GM19023 (cell line): Measurements from ENCODE around the gene TMEM263.
"Not testable (repeated sequence)": the region's sequence is repeated elsewhere in the genome, so short reads cannot be mapped to it uniquely, and the experiment has no call there.

ENCODE experiments used
- ATAC-seq: cut with Tn5 transposase; IDR thresholded peaks from one replicate; pipeline ENCODE4 v1.9.1; 2021; ENCODE audit warnings: mild to moderate bottlenecking, moderate library complexity; ENCODE audit not compliant: unreplicated experiment

The TMEM263 gene

GRCh38 chr12:106985479-106985878 lies 29.8 kb downstream of the TMEM263 start:
- ATAC-seq, result no peak

GRCh38 chr12:106986135-106986534 lies 30.4 kb downstream of the TMEM263 start:
- no peak for ATAC-seq

- peak; percentile 99 for ATAC-seq
Measured at GRCh38 chr12:106986625-106987389, 31.1 kb downstream of the TMEM263 start, which contains the start of gene MTERF2. TSS of gene MTERF2 (minus strand) at chr12:106987146. CDS start at chr12:106978714, 8,432 bp downstream.

DNA sequence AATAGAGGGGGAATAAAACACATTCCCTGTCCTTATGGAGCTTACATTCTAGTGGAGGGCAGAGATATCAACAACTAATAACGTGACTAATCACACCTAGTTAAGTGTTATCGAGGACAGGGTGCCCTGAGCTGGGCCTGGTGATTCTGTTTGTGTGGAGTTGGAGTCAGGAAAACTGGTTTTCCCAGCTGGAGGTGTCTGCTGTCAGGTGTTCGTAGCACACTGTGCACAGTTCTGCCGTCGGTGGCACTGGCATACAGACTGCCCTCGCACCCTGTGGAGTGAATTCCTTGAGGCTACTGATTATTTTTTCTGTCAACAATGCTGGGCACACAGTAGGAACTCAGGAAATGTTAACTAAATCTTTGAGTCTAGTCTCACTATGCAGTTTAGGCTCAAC lies 32.1 kb downstream of the TMEM263 start:
- no peak for ATAC-seq

DNA sequence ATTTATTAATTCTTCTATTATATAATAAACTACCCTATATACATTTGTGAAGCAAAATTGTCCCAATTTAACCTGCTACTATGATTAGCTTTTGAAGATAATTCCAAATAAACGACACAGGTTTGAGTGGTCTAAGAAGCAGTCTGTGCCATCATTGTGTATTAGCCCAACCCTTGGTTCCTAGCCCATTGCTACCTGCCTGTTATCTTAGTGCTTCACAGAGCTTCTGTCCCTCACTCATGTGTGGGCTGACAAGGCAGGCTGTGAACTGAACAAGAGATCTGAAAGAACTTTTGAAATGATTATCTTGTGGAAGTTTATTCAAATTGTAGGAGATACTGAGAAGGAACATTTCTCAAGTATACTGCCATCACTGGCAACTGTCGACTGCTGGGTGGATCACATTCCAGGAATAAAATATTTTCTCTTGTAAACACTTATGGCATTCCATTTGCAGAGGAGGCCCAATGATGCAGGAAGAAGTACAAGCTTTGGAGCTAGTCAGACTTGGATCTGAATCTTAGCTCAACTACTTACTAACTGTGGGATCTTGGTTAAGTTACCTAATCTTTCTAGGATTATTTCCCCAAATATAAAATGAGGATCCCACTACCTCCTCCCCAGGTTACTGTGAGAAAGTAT lies 39.0 kb downstream of the TMEM263 start:
- ATAC-seq, result no peak

- not testable (repeated sequence) for ATAC-seq
Measured at GRCh38 chr12:106996102-106996501, 40.4 kb downstream of the TMEM263 start.

DNA sequence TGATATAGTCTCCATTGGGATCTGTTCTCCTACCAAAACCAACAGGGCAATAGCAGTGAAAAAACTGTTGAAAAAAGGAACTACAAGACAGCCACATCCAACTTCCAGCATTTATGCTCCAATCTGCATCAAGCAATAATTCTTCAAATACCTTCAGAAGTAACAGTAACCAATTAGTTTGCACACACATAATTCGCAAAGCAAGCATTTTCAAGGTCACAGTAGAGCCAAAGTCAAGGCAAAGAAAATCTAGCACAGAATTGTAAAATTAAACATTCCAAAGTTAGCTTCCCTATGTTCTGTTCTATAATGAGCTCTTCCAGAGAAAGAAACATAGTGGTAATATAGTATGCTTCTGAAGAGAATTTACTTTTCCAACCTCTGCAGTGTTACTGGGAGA lies 42.2 kb downstream of the TMEM263 start:
- ATAC-seq, result no peak

GRCh38 chr12:106999446-106999845 lies 43.7 kb downstream of the TMEM263 start:
- no peak for ATAC-seq

- not testable (repeated sequence) for ATAC-seq
Measured at GRCh38 chr12:107002665-107003064, 47.0 kb downstream of the TMEM263 start.

GRCh38 chr12:107007411-107007810 lies 51.7 kb downstream of the TMEM263 start:
- ATAC-seq, result no peak

DNA sequence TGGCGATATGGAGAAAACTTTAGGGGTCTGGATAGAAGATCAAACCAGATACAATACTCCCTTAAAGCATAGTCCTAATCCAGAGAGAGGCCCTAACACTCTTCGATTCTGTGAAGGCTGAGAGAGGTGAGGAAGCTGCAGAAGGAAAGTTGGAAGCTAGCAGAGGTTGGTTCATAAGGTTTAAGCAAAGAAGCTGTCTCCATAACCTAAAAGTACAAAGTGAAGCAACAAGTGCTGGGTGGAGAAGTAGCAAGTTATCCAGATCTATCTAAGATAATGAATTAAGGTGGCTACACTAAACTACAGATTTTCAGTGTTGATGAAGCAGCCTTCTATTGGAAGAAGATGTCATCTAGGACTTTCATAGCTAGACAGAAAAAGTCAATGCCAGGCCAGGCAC lies 55.8 kb downstream of the TMEM263 start:
- no peak for ATAC-seq

DNA sequence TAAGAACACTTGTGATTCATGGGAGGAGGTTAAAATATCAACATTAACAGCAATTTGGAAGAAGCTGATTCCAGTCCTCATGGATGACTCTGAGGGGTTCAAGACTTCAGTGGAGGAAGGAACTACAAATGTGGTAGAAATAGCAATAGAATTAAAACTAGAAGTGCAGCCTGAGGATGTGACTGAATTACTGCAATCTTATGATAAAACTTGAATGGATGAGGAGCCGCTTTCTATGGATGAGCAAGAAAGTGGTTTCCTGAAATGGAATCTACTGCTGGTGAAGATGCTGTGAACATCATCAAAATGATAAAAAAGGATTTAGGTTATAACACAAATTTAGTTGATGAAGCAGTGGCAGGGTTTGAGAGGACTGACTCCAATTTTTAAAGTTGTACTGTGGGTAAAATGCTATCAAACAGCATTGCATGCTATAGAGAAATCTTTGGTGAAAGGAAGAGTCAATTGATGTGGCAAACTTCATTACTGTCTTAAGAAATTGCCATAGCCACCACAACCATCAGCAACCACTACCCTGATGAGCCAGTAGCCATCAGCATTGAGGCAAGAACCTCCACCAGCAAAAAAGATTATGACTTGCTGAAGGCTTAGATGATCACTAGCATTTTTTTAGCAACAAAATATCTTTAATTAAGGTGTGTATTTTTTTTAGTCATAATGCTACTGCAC lies 57.2 kb downstream of the TMEM263 start:
- no peak for ATAC-seq

- no peak for ATAC-seq
Measured at GRCh38 chr12:107014055-107014454, 58.3 kb downstream of the TMEM263 start.

- no peak for ATAC-seq
Measured at GRCh38 chr12:107017042-107017441, 61.3 kb downstream of the TMEM263 start.

DNA sequence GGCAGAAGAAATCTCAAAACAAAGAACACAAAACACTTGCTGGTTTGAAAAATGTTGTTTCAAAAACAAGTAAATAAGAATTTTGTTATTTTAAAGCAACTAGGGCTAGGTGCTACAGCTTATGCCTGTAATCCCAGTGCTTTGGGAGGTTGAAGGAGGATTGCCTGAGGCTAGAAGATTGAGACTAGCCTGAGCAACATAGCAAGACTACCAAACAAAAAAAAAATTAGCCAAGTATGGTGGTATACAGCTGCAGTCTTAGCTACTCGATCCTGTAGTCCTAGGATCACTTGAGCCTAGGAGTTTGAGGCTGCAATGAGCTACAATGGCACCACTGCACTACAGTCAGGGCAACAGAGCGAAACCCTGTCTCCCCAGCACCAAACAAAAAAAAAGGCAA lies 63.8 kb downstream of the TMEM263 start:
- no peak for ATAC-seq
